D721Med (cell line): ENCODE measurements around the gene PDE8A.
"Not testable (repeated sequence)": the region's sequence is repeated elsewhere in the genome, so short reads cannot be mapped to it uniquely, and the experiment has no call there.

ENCODE experiments used
- DNase-seq: peaks from one replicate; pipeline ENCODE4 v3.0.0; 2011; ENCODE audit warnings: low spot score; ENCODE audit not compliant: insufficient read length
- FAIRE-seq: peaks from 2 replicates; lab custom pipeline; 2011; peaks lifted over from hg19 to GRCh38; lab: Jason Lieb, UNC
- CTCF ChIP-seq: IDR thresholded peaks from 2 replicates; pipeline ENCODE4 v1.5.1; 2012; ENCODE audit warnings: mild to moderate bottlenecking, control low read depth; ENCODE audit not compliant: insufficient read depth; ENCODE audit errors: missing control alignments

Gene PDE8A

DNA sequence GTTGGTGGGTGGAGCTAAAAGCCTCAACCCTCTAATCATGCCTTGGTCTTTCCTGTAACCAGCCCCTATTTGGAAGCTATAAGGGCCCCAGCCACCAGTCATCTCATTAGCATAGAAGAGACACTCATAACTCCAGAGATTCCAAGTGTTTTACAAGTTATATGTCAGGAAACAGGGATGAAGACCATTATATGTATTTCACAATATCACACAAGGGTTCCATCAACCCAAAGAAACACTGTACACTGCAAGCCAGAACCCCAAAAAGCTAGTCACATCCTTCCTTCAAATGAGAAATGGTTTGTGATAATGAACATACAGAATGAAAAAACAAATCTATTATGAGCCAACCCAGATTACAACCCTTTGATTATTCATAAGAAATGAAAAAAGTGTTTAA, 175.7 kb downstream of the PDE8A start:
- no peak for TF ChIP-seq CTCF
- DNase-seq (no peak), FAIRE-seq (no peak)

DNA sequence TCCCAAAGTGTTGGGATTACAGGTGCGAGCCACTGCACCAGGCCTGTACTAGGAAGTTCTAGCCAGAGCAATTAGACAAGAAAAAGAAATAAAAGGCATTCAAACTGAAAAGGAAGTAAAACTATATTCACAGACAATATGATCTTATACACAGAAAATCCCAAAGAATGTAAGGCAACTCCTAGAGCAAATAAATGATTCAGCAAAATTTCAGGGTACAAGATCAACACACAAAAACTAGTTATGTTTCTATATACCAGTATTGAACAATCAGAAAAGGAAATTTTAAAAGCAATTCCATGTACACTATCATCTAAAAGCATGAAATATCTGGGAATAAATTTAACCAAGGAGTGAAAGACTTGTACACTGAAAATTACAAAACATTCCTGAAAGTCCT, 180.6 kb downstream of the PDE8A start:
- no peak for TF ChIP-seq CTCF
- FAIRE-seq (no peak), DNase-seq (no peak)

GRCh38 chr15:85164841-85165466, 183.3 kb downstream of the PDE8A start:
- DNase-seq (no peak), FAIRE-seq (no peak)
- no peak for TF ChIP-seq CTCF

DNA sequence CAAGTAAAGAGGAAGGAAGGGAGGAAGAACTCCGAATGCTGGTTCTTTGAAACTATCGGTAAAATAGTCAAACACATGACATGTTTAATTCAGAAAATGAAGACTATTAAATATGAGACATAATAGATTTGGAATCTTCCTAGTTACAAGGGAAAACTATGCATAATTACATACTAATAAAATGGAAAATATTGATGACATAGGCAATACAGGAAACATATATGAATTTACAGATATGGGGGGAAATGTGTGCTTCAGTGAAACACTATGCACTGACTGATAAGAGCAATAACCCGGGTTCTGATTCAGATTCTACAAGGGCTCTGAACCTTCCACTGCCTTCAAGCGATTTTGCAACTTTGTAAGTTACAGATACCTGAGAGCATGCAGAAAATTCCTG, 185.9 kb downstream of the PDE8A start:
- no peak for FAIRE-seq
- DNase-seq = no peak
- no peak for TF ChIP-seq CTCF

GRCh38 chr15:85168642-85169173, 187.1 kb downstream of the PDE8A start:
- TF ChIP-seq CTCF = peak; percentile 46
- DNase-seq (no peak), FAIRE-seq (no peak)

DNA sequence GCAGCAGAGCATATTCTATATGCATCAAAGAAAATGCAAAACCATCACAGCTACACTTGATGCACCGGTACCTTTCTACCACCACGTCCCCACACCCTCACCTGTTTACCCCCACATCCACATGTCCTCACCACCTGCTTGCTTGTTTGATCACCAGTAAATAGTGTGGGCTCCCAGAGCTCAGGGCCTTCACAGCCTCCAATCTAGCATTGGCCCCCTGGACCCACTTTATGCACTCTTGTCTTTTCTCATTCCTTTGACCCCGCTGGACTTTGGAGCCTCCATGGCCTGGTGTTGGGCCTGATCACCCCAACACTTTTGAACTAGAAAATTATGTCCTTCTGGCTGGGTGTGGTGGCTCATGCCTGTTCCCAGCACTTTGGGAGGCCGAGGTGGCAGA, 190.1 kb downstream of the PDE8A start:
- FAIRE-seq = no peak
- TF ChIP-seq CTCF = no peak
- DNase-seq = no peak

GRCh38 chr15:85172846-85173490, 191.3 kb downstream of the PDE8A start:
- no peak for TF ChIP-seq CTCF
- FAIRE-seq (no peak), DNase-seq (no peak)

- FAIRE-seq, DNase-seq: not testable (repeated sequence)
These were observed 192.0 kb downstream of the PDE8A start for GRCh38 chr15:85173630-85174029.
